Measurements from ENCODE around the gene GOSR1.
"Not testable (repeated sequence)": the region's sequence is repeated elsewhere in the genome, so short reads cannot be mapped to it uniquely, and the experiment has no call there.

GOSR1 gene

GRCh38 chr17:30566516-30567225 is 89.5 kb downstream of the GOSR1 start:
- not testable (repeated sequence) for DNase-seq; H3K4me1 ChIP-seq (ENCODE audit: control insufficient read depth, insufficient read depth, low read length, poor library complexity, severe bottlenecking); H3K9me3 ChIP-seq (ENCODE audit: control insufficient read depth, low read length); H3K27me3 ChIP-seq (replicated peaks; ENCODE audit: control insufficient read depth, insufficient read depth, low read length, poor library complexity, severe bottlenecking); H3K36me3 ChIP-seq (ENCODE audit: control insufficient read depth, insufficient read depth, low read length); H3K27ac ChIP-seq (ENCODE audit: insufficient read depth, low read length, poor library complexity, severe bottlenecking); H3K4me3 ChIP-seq (ENCODE audit: insufficient read depth, low read depth, low read length, poor library complexity, severe bottlenecking)

- no peaks in the 10 kb centered on the region for H3K36me3 ChIP-seq (ENCODE audit: control insufficient read depth, insufficient read depth, low read length)
- no peaks in the 10 kb centered on the region for H3K27me3 ChIP-seq (replicated peaks; ENCODE audit: control insufficient read depth, insufficient read depth, low read length, poor library complexity, severe bottlenecking)
- no peak overlapping the region for H3K4me3 ChIP-seq (ENCODE audit: insufficient read depth, low read depth, low read length, poor library complexity, severe bottlenecking)
- H3K9me3 ChIP-seq (ENCODE audit: control insufficient read depth, low read length): no peaks in the 10 kb centered on the region
- no peaks in the 10 kb centered on the region for H3K4me1 ChIP-seq (ENCODE audit: control insufficient read depth, insufficient read depth, low read length, poor library complexity, severe bottlenecking)
- no peak for DNase-seq
- no peak overlapping the region for H3K27ac ChIP-seq (ENCODE audit: insufficient read depth, low read length, poor library complexity, severe bottlenecking)
Measured at GRCh38 chr17:30567231-30568116, 90.3 kb downstream of the GOSR1 start.

GRCh38 chr17:30568117-30568430 is 90.9 kb downstream of the GOSR1 start:
- H3K27ac ChIP-seq (ENCODE audit: insufficient read depth, low read length, poor library complexity, severe bottlenecking): no peak overlapping the region
- no peaks in the 10 kb centered on the region for H3K4me1 ChIP-seq (ENCODE audit: control insufficient read depth, insufficient read depth, low read length, poor library complexity, severe bottlenecking)
- H3K36me3 ChIP-seq (ENCODE audit: control insufficient read depth, insufficient read depth, low read length): no peaks in the 10 kb centered on the region
- H3K4me3 ChIP-seq (ENCODE audit: insufficient read depth, low read depth, low read length, poor library complexity, severe bottlenecking): no peak overlapping the region
- no peak for DNase-seq
- H3K27me3 ChIP-seq (replicated peaks; ENCODE audit: control insufficient read depth, insufficient read depth, low read length, poor library complexity, severe bottlenecking): no peaks in the 10 kb centered on the region
- H3K9me3 ChIP-seq (ENCODE audit: control insufficient read depth, low read length): no peaks in the 10 kb centered on the region

- not testable (repeated sequence) for DNase-seq; H3K27me3 ChIP-seq (replicated peaks; ENCODE audit: control insufficient read depth, insufficient read depth, low read length, poor library complexity, severe bottlenecking); H3K9me3 ChIP-seq (ENCODE audit: control insufficient read depth, low read length); H3K27ac ChIP-seq (ENCODE audit: insufficient read depth, low read length, poor library complexity, severe bottlenecking); H3K36me3 ChIP-seq (ENCODE audit: control insufficient read depth, insufficient read depth, low read length); H3K4me1 ChIP-seq (ENCODE audit: control insufficient read depth, insufficient read depth, low read length, poor library complexity, severe bottlenecking); H3K4me3 ChIP-seq (ENCODE audit: insufficient read depth, low read depth, low read length, poor library complexity, severe bottlenecking)
Measured at GRCh38 chr17:30569531-30570175, 92.4 kb downstream of the GOSR1 start.

- no peaks in the 10 kb centered on the region for H3K9me3 ChIP-seq (ENCODE audit: control insufficient read depth, low read length)
Measured at GRCh38 chr17:30570191-30570590, 93.0 kb downstream of the GOSR1 start.

GRCh38 chr17:30570596-30571265 is 93.5 kb downstream of the GOSR1 start:
- Histone ChIP-seq H3K27me3 (replicated peaks; ENCODE audit: control insufficient read depth, insufficient read depth, low read length, poor library complexity, severe bottlenecking) (no peaks in the 10 kb centered on the region), H3K4me1 (ENCODE audit: control insufficient read depth, insufficient read depth, low read length, poor library complexity, severe bottlenecking) (no peaks in the 10 kb centered on the region), H3K4me3 (ENCODE audit: insufficient read depth, low read depth, low read length, poor library complexity, severe bottlenecking) (no peak overlapping the region), H3K36me3 (ENCODE audit: control insufficient read depth, insufficient read depth, low read length) (no peaks in the 10 kb centered on the region), H3K9me3 (ENCODE audit: control insufficient read depth, low read length) (no peaks in the 10 kb centered on the region), H3K27ac (ENCODE audit: insufficient read depth, low read length, poor library complexity, severe bottlenecking) (no peak overlapping the region)
- no peak for DNase-seq

More at GRCh38 chr17:30570191-30570590, 93.0 kb downstream of the GOSR1 start:
- H3K4me3 ChIP-seq (ENCODE audit: insufficient read depth, low read depth, low read length, poor library complexity, severe bottlenecking): no peak overlapping the region
- H3K27ac ChIP-seq (ENCODE audit: insufficient read depth, low read length, poor library complexity, severe bottlenecking): no peak overlapping the region
- H3K36me3 ChIP-seq (ENCODE audit: control insufficient read depth, insufficient read depth, low read length): no peaks in the 10 kb centered on the region
- DNase-seq: no peak
- no peaks in the 10 kb centered on the region for H3K27me3 ChIP-seq (replicated peaks; ENCODE audit: control insufficient read depth, insufficient read depth, low read length, poor library complexity, severe bottlenecking)
- no peaks in the 10 kb centered on the region for H3K4me1 ChIP-seq (ENCODE audit: control insufficient read depth, insufficient read depth, low read length, poor library complexity, severe bottlenecking)

GRCh38 chr17:30571404-30571803 is 94.2 kb downstream of the GOSR1 start:
- not testable (repeated sequence) for H3K4me3 ChIP-seq (ENCODE audit: insufficient read depth, low read depth, low read length, poor library complexity, severe bottlenecking); H3K36me3 ChIP-seq (ENCODE audit: control insufficient read depth, insufficient read depth, low read length); H3K27ac ChIP-seq (ENCODE audit: insufficient read depth, low read length, poor library complexity, severe bottlenecking); H3K4me1 ChIP-seq (ENCODE audit: control insufficient read depth, insufficient read depth, low read length, poor library complexity, severe bottlenecking); H3K27me3 ChIP-seq (replicated peaks; ENCODE audit: control insufficient read depth, insufficient read depth, low read length, poor library complexity, severe bottlenecking); H3K9me3 ChIP-seq (ENCODE audit: control insufficient read depth, low read length); DNase-seq

- H3K27ac ChIP-seq (ENCODE audit: insufficient read depth, low read length, poor library complexity, severe bottlenecking): no peak overlapping the region
- no peak overlapping the region for H3K4me3 ChIP-seq (ENCODE audit: insufficient read depth, low read depth, low read length, poor library complexity, severe bottlenecking)
- DNase-seq: no peak
- no peaks in the 10 kb centered on the region for H3K4me1 ChIP-seq (ENCODE audit: control insufficient read depth, insufficient read depth, low read length, poor library complexity, severe bottlenecking)
- H3K36me3 ChIP-seq (ENCODE audit: control insufficient read depth, insufficient read depth, low read length): no peaks in the 10 kb centered on the region
- no peaks in the 10 kb centered on the region for H3K27me3 ChIP-seq (replicated peaks; ENCODE audit: control insufficient read depth, insufficient read depth, low read length, poor library complexity, severe bottlenecking)
- no peaks in the 10 kb centered on the region for H3K9me3 ChIP-seq (ENCODE audit: control insufficient read depth, low read length)
Measured at GRCh38 chr17:30571921-30572320, 94.7 kb downstream of the GOSR1 start.

GRCh38 chr17:30572651-30573554 is 95.7 kb downstream of the GOSR1 start:
- not testable (repeated sequence) for H3K27ac ChIP-seq (ENCODE audit: insufficient read depth, low read length, poor library complexity, severe bottlenecking); H3K4me1 ChIP-seq (ENCODE audit: control insufficient read depth, insufficient read depth, low read length, poor library complexity, severe bottlenecking); H3K36me3 ChIP-seq (ENCODE audit: control insufficient read depth, insufficient read depth, low read length); H3K4me3 ChIP-seq (ENCODE audit: insufficient read depth, low read depth, low read length, poor library complexity, severe bottlenecking); DNase-seq; H3K27me3 ChIP-seq (replicated peaks; ENCODE audit: control insufficient read depth, insufficient read depth, low read length, poor library complexity, severe bottlenecking); H3K9me3 ChIP-seq (ENCODE audit: control insufficient read depth, low read length)

Data from effector memory CD4-positive, alpha-beta T cell (primary cell).